HepG2 (cell line): Measurements from ENCODE around the gene PCTP. TPM values are rescaled to one million over a fixed set of nuclear protein-coding genes. Genes with fewer than 3 reads are reported as not detected.

Experiments
- ARNTL ChIP-seq: sonication (generic); formaldehyde crosslinking; IDR thresholded peaks from 2 replicates; pipeline ENCODE4 v1.4.0; 2020; ENCODE audit warnings: mild to moderate bottlenecking, missing genetic modification reagents
- ATF7 ChIP-seq, 2 experiments: fragments of 450-650 bp in 1 of 2; sonication (generic) in 1 of 2; formaldehyde crosslinking in 1 of 2; IDR thresholded peaks; 2 replicates each; pipeline versions ENCODE4 v1.4.0 to v1.6.1; 2016 to 2020; ENCODE audit warnings: antibody characterized with exemption in 1 of 2, mild to moderate bottlenecking in 1 of 2, missing genetic modification reagents in 1 of 2
- CENPX ChIP-seq: sonication (generic); formaldehyde crosslinking; IDR thresholded peaks from 2 replicates; pipeline ENCODE4 v1.9.0; 2021; ENCODE audit warnings: mild to moderate bottlenecking, missing genetic modification reagents, moderate library complexity
- FOXK2 ChIP-seq: fragments of 450-650 bp; IDR thresholded peaks from 2 replicates; pipeline ENCODE4 v1.6.1; 2016
- GATAD2A ChIP-seq: IDR thresholded peaks from 2 replicates; pipeline ENCODE4 v1.6.1; 2016
- GPBP1L1 ChIP-seq: sonication (generic); formaldehyde crosslinking; IDR thresholded peaks from 2 replicates; pipeline ENCODE4 v1.5.0; 2020; ENCODE audit warnings: mild to moderate bottlenecking, missing genetic modification reagents
- GZF1 ChIP-seq: sonication (generic); formaldehyde crosslinking; IDR thresholded peaks from 2 replicates; pipeline ENCODE4 v1.5.1; 2020; ENCODE audit warnings: mild to moderate bottlenecking, missing genetic modification reagents
- HOXA7 ChIP-seq: sonication (generic); formaldehyde crosslinking; IDR thresholded peaks from 2 replicates; pipeline ENCODE4 v1.8.1; 2022; ENCODE audit warnings: mild to moderate bottlenecking, missing genetic modification reagents, moderate library complexity
- IKZF5 ChIP-seq: IDR thresholded peaks from 2 replicates; pipeline ENCODE4 v1.6.1; 2018; ENCODE audit warnings: missing genetic modification reagents, mild to moderate bottlenecking, missing compliant biosample characterization
- ISX ChIP-seq: sonication (generic); formaldehyde crosslinking; conservative IDR thresholded peaks from 2 replicates; pipeline ENCODE4 v1.5.0; 2020; ENCODE audit warnings: missing genetic modification reagents
- MAFK ChIP-seq, 2 experiments: IDR thresholded peaks in 1 of 2; conservative IDR thresholded peaks in 1 of 2; 2 replicates each; pipeline ENCODE4 v1.6.1; 2011; ENCODE audit warnings: improper control_type of control experiment in 2 of 2, low read length in 2 of 2
- MXD1 ChIP-seq: sonication (generic); formaldehyde crosslinking; IDR thresholded peaks from 2 replicates; pipeline ENCODE4 v1.4.0; 2020; ENCODE audit warnings: mild to moderate bottlenecking, missing genetic modification reagents
- NFAT5 ChIP-seq: sonication (generic); formaldehyde crosslinking; IDR thresholded peaks from 2 replicates; pipeline ENCODE4 v1.4.0; 2020; ENCODE audit warnings: missing genetic modification reagents
- NFIB ChIP-seq: sonication (generic); formaldehyde crosslinking; IDR thresholded peaks from 2 replicates; pipeline ENCODE4 v1.9.0; 2021; ENCODE audit warnings: missing genetic modification reagents, mild to moderate bottlenecking, borderline replicate concordance
- SMC3 ChIP-seq: IDR thresholded peaks from 2 replicates; pipeline ENCODE4 v1.6.1; 2011; ENCODE audit warnings: low read length, improper control_type of control experiment
- SMYD3 ChIP-seq: sonication (generic); formaldehyde crosslinking; IDR thresholded peaks from 2 replicates; pipeline ENCODE4 v1.8.1; 2023; ENCODE audit warnings: mild to moderate bottlenecking, missing genetic modification reagents
- TARDBP ChIP-seq: sonication (generic); formaldehyde crosslinking; IDR thresholded peaks from 2 replicates; pipeline ENCODE4 v1.8.0; 2022; ENCODE audit warnings: mild to moderate bottlenecking, missing genetic modification reagents
- TP53 ChIP-seq: sonication (generic); formaldehyde crosslinking; conservative IDR thresholded peaks from 2 replicates; pipeline ENCODE4 v1.4.0; 2020; ENCODE audit warnings: missing genetic modification reagents
- ZNF143 ChIP-seq: sonication (generic); formaldehyde crosslinking; IDR thresholded peaks from 2 replicates; pipeline ENCODE4 v1.4.0; 2020; ENCODE audit warnings: missing genetic modification reagents
- ZNF225 ChIP-seq: sonication (generic); formaldehyde crosslinking; IDR thresholded peaks from 2 replicates; pipeline ENCODE4 v1.4.0; 2020; ENCODE audit warnings: mild to moderate bottlenecking, missing genetic modification reagents
- ZNF543 ChIP-seq: sonication (generic); formaldehyde crosslinking; IDR thresholded peaks from 2 replicates; pipeline ENCODE4 v1.4.0; 2020; ENCODE audit warnings: mild to moderate bottlenecking, missing genetic modification reagents
- ZNF550 ChIP-seq: sonication (generic); formaldehyde crosslinking; IDR thresholded peaks from 2 replicates; pipeline ENCODE4 v1.4.0; 2020; ENCODE audit warnings: mild to moderate bottlenecking, missing genetic modification reagents, borderline replicate concordance
- ZNF766 ChIP-seq: sonication (generic); formaldehyde crosslinking; IDR thresholded peaks from 2 replicates; pipeline ENCODE4 v1.5.0; 2020; ENCODE audit warnings: missing genetic modification reagents, borderline replicate concordance
- polyA plus RNA-seq, 8 experiments: library from polyadenylated mRNA; depleted of rRNA in 3 of 8; stranded (reverse) in 7 of 8; unstranded in 1 of 8; fragments of >200 nt; fragmentation: Illumina TruSeq in 4 of 8; extraction: Trizol in 4 of 8; gene quantifications; 2 replicates each; pipeline versions ENCODE4 v1.2.1 to v1.2.3, GENCODE V29; 2011 to 2016; ENCODE audit warnings: low read depth in 4 of 8, missing spikeins in 1 of 8, mixed read lengths in 1 of 8; ENCODE audit not compliant: insufficient read depth in 1 of 8
- total RNA-seq, 5 experiments: library from RNA; depleted of rRNA; stranded (reverse); fragments of >200 nt; fragmentation: Illumina TruSeq; extraction: Trizol; gene quantifications; 2 replicates each; pipeline ENCODE4 v1.2.3, GENCODE V29; 2016; ENCODE audit warnings: low read depth in 1 of 5

The PCTP gene
- total and polyA plus RNA-seq, 2 of the 13 experiments (the other 11 are each of a cell fraction or from before 2014, with no cell fraction given), result 37.1 to 50.7 TPM

- TF ChIP-seq NFAT5 (CRISPR knock-in tag), result no peak
- TF ChIP-seq HOXA7, result no peak
- TF ChIP-seq FOXK2, result no peak
- no peak for TF ChIP-seq ISX (CRISPR knock-in tag)
- TF ChIP-seq ZNF143 (CRISPR knock-in tag), result no peak
- peak; percentile 74 for TF ChIP-seq TARDBP (CRISPR knock-in tag)
- no peak for TF ChIP-seq ATF7 (IDR thresholded peaks at IDR 0.05)
- no peak for TF ChIP-seq ATF7 (CRISPR knock-in tag; IDR thresholded peaks at IDR 0.05)
- TF ChIP-seq IKZF5 (CRISPR knock-in tag), result no peak
- no peak for TF ChIP-seq ZNF550
- TF ChIP-seq ZNF225 (CRISPR knock-in tag), result no peak
- TF ChIP-seq CENPX (CRISPR knock-in tag), result no peak
- no peak for TF ChIP-seq NFIB
- no peak for TF ChIP-seq GPBP1L1 (CRISPR knock-in tag)
- no peak for TF ChIP-seq ZNF766 (CRISPR knock-in tag)
- no peak for TF ChIP-seq MXD1
- no peak for TF ChIP-seq GZF1 (CRISPR knock-in tag)
- TF ChIP-seq TP53, result no peak
- no peak for TF ChIP-seq SMC3
- peak; percentile 59; the same call in 1 of the 2 replicates for TF ChIP-seq ZNF543 (CRISPR knock-in tag)
- TF ChIP-seq GATAD2A (CRISPR knock-in tag), result peak; percentile 45; the same call in 1 of the 2 replicates
- peak in 1 of 2 experiments; percentile 18; a peak in 1 of 4 replicates for TF ChIP-seq MAFK (conservative IDR thresholded peaks at IDR 0.05 in 1 of 2, IDR thresholded peaks at IDR 0.05 in 1 of 2; ENCODE audit: low read length in 2 of 2)
- no peak; the same call in 1 of the 2 replicates for TF ChIP-seq ARNTL (CRISPR knock-in tag)
- TF ChIP-seq SMYD3 (CRISPR knock-in tag), result no peak
Measured at GRCh38 chr17:55762086-55762858, 11.4 kb downstream of the PCTP start (continued).
